NOMO-1 (cell line): ENCODE results near the gene SETD2.
"Not testable (repeated sequence)": the region's sequence is repeated elsewhere in the genome, so short reads cannot be mapped to it uniquely, and the experiment has no call there.

Source experiments
- DNase-seq, 2 experiments: peaks; one replicate each; lab custom pipeline; 2025; ENCODE audit not compliant: unreplicated experiment in 2 of 2; lab: John Stamatoyannopoulos, UW

Gene SETD2

DNA sequence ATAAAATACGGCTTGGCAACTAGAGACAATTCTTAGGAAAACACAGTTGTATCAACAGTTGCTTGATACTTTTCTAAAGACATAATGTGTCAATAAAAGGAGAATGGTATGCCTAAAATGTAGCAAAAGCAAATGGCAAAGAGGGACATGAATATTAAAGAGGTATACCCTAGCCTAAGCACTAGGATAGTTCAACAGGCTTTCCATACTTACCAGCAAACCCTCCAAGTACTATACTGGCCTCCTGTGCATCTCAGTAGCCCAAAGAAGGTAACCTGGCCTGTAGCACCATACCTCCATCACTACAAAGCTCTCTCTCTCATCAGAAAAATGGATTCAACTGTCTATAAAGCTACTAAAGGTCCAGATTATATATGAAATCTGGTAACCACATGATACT is 7.5 kb downstream of the SETD2 start:
- no peak for DNase-seq

DNA sequence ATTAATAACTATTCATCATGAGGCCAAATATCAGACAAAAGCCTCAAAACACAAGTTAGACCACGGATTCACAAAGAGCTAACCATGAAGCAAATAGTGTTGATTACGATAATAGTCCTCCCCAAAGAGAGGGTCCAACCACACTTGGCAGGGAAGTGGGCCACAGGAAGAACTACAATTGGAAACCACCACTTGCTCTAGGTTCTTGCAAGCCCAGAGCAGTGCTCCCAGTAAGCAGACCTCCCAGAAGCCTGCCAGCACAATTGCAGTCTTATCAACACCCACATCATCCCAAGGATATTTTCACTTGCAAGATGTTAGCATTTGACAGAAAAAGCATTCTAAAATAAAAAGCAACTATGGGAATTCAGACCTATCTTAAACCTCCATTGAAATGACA is 11.3 kb downstream of the SETD2 start:
- DNase-seq, result no peak

DNA sequence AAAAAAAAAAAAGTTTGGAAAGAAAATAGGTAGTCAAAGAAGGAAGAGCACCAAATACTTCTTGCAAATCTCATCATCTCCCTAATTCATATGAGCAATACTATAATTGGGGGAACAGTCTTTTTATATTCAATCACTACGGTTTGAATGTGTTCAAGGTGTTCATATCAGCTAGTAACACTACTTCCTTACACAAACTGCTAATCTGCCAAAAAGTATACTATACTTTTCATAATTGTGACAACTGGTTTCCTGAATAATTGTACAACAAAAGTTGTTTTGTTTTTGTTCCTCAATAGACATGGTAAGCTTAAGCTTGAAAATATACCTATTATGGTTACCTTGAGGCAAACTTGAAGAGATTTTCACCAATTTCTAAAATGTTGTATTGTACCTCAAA is 12.1 kb downstream of the SETD2 start:
- no peak for DNase-seq

DNA sequence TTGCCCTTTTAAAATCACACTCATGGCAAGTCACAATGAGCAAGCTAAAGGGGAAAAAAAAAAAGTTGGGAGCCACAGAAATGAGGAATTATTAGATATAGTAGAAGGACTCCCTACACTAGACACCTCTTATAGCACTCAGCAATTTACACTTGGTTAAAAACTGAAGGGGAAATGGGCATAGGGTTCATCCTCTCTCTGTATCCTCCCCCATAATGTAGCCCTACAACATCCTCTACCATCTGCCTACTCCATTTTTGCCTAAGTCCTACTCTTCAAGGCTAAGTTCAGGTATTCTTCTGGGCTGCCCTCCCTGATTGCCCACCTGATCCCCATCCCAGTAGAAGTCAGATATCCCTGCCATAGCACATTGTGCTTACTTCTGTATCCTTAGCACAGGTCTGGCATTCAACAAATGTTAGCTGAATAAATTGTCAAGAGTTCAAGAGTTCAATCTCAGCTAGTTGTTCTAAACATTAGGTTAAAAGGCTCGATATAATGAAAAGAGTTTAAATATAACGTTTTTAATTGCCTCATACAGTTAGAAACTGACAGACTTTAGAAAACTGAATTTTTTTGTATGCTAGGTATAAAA is 14.5 kb downstream of the SETD2 start:
- DNase-seq, result no peak

DNA sequence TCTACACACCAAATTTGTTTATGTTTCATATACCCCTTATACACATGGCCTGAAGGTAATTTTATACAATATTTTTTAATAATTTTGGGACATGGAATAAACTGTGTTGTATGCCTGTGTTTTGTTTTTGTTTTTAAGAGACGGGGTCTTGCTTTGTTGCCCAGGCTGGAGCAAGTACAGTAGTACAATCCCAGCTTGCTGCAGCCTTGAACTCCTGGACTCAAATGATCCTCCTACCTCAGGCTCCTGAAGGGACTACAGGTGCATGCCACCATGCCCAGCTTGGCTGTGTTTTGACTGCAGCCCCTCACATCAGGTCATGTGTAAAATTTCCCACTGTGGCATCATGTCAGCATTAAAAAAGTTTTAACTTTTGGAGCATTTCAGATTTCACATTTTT is 18.6 kb downstream of the SETD2 start:
- no peak for DNase-seq

DNA sequence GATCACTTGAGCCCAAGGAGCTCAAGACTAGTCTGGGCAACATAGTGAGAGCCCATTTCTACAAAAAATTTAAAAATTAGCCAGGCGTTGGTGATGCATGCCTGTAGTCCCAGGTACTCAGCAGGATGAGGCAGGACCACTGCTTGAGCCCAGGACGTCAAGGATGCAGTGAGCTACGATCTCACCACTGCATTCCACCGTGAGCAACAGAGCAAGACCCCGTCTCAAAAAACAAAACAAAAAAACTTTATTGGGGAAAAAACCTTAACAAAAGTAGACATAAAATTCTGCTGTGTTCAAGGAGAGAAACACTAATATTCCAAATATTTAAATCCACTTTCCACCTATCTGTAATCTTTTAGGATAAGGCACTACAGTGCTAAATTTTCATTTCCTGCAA is 20.8 kb downstream of the SETD2 start:
- DNase-seq, result no peak

DNA sequence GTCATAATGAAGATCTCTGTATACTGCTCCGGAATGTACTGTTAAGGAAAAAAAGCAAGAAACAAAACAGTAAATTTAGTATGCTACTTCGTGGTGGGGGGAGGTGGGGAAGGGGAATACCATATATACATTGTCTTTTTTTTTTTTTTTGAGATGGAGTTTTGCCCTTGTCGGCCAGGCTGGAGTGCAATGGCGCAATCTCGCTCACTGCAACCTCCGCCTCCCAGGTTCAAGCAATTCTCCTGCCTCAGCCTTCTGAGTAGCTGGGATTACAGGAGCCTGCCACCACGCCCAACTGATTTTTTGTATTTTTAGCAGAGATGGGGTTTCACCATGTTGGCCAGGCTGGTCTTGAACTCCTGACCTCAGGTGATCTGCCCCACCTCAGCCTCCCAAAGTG is 21.4 kb downstream of the SETD2 start:
- DNase-seq, result not testable (repeated sequence)

DNA sequence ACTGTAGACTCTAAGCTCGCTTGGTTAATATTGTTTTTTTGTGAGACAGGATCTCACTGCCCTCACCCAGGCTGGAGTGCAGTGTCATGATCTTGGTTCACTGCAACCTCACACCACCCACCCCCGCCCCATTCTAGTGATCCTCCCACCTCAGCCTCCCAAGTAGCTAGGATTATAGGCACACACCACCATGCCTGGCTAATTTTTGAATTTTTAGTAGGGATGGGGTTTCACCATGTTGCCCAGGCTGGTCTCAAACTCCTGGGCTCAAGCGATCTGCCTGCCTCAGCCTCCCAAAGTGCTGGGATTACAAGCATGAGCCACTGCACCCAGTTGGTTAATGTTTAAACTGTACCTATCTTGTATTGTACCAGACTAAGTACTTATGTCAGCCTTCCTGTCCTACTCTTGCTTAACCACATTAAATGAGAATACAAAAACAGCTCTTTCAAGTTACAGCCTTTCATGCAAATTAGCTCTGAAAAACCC is 22.9 kb downstream of the SETD2 start:
- DNase-seq, result not testable (repeated sequence)

DNA sequence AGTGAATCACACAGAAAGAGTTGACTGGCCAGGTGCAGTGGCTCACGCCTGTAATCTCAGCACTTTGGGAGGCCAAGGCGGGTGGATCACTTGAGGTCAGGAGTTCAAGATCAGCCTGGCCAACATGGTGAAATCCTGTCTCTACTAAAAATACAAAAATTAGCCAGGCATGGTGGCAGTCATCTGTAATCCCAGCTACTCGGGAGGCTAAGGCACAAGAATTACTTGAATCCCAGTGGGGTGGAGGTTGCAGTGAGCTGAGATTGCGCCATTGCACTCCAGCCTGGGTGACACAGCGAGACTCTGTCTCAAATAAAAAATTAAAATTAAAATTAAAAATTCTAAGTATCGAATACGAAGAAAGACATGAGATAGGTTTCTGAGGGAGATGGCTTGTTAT is 23.4 kb downstream of the SETD2 start:
- DNase-seq, result not testable (repeated sequence)

DNA sequence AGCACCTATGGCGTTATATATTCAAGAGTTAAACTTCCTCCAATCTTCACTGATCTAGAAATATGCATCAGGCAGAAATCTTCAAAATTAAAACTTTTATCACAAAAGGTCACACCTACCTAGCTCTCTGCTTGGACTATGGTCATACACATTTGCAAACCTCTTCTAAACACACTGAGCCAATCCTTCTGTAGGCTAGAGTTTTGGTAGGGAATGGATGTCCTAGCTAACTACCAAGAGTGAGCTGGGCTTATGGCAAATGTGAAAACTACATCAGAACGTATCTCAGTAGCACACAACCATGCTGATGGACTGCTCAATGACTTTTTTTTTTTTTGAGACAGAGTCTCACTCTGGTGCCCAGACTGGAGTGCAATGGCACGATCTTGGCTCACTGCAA is 29.6 kb downstream of the SETD2 start:
- no peak for DNase-seq

DNA sequence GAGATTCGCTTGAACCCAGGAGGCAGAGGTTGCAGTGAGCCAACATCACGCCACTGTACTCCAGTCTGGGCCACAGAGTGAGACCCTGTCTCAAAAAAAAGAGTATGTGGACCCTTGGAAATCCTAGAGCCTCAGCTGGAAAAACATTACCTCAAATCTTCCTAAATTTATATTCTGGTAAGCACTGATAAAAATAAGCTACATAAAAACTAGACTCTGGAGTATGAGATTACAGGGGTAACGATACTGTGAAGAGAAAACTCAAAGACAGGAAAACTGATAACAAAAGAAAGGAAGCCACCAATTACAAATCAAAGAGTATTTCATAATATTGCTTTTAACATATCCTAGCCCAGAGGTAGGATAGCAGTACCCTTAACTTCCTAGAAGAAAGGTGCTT is 30.3 kb downstream of the SETD2 start:
- no peak for DNase-seq

DNA sequence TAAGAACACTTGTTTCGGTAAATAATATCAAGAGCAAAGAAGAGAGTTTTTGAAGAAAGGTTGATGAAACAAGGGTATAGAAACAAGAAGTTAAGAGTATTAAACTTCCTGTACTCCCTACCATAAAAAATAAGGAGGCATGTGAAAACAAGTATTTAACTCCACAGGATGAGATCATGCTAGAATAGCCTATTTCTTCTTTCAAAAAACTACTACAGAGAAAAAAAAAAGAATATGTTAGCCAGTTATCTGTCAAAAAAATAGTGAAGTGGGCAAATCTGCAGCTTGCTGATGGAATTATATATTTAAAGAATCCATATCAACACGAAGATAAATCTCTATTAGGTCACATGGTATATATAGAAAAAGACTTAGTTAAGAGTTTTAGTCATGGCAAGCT is 33.4 kb downstream of the SETD2 start:
- no peak for DNase-seq

DNA sequence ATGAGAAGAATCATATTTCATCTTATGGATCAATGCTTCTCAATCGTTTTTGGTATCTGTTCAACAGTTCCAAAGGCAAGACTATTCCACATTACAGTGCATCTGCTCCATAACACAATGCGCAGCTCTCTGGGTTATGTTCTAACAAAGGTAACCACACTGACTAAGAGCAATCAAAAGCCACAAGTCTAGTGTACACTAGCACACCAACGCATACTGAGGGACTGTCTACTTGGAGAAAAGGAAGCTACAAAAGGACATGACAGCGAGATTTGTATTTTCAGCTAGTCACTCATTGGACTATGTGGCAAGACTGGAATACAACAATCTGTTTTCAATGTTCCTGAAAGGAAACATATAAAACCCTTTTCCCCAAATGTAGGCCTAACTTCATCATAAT is 35.8 kb downstream of the SETD2 start:
- DNase-seq, result no peak

DNA sequence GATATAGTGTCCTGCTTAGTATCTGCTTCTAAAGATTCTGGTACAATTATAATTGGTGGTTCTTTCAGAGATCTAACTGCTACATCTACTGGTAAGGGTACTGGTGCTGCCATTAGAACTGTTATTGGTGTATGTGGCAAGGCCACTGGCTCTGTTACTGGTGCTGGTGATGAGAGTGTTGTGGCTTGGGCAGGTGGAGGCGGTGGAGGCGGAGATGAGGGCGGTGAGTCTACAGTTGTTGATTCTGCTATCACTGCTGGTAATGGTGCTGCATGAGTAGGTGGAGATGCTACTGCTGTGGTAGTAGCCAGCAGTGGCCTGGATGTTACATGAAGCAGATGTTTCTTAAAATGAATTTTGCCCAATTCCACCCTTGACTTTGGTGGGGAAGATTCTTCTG is 40.1 kb downstream of the SETD2 start:
- DNase-seq, result no peak

DNA sequence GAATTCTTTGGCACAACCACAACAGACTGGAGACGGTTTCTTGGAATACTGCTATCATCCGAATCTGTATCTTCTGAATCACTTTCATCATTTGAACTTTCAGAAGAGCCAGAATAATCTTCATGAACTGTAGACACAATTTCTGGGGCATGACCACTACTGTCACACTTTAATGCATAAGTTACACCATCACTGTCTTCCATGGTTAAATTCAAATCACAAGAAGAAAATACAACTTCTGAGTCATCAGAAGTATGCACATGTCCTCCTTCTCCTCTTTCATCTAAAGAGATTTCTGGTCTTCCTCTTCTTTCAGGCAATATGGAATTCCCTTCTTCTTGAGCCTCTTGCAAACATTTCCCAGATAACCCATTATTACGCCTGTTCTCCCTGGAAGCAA is 42.5 kb downstream of the SETD2 start:
- no peak for DNase-seq

DNA sequence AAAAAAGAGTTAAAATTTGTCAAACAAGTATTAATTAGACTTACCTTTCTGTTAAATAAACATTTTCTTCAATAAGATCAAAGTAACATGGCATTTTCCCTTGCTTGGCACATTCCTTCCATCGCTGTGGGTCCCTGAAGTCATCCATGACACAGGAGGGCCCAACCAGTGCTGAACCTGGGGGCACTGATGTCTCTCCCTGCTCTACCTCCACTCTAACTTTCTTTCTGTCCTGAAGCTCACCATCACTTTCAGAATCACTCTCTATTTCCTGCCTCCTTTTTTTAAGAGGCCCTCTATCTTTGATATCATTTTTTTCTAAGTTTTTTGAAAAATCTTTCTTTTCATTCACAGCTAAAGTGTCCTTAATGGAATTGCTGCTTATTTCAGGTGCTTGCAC is 43.8 kb downstream of the SETD2 start:
- no peak for DNase-seq

DNA sequence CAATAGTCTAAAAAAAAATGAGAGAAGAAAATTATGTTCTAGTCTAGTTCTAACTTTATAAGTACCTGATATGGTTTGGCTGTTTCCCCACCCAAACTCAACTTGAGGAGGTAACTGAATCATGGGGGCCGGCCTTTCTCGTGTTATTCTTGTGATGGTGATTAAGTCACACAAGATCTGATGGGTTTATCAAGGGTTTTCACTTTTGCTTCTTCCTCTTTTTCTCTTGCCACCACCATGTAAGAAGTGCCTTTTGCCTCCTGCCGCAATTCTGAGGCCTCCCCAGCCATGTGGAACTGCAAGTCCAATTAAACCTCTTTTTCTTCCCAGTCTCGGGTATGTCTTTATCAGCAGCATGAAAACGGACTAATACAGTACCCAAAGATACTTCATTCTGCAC is 44.5 kb downstream of the SETD2 start:
- not testable (repeated sequence) for DNase-seq

DNA sequence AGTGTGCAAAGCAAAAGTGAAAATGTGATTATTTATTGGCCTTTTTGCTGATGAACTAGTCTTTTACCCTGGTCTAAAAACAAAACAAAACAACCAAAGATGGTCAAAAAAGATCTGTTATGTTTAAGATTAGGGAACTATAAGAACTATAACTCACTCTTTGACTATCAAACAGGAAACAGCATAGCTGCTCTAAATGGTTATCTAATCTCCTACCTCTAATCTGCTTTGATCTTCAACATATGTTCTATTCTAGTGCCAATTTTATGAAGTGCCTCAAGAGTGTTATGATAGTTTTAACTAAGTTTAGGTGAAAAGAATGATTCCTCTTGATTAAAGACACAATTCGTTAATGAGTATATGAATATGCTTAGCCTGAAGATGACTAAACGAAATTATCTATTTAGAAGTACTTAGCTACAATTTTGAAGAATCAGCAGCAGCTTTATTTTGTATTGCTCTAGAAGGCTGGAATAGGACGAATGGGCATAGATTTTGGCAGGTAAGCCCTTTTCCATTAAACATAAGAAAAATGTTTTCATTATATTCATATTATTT is 46.0 kb downstream of the SETD2 start:
- DNase-seq, result no peak

DNA sequence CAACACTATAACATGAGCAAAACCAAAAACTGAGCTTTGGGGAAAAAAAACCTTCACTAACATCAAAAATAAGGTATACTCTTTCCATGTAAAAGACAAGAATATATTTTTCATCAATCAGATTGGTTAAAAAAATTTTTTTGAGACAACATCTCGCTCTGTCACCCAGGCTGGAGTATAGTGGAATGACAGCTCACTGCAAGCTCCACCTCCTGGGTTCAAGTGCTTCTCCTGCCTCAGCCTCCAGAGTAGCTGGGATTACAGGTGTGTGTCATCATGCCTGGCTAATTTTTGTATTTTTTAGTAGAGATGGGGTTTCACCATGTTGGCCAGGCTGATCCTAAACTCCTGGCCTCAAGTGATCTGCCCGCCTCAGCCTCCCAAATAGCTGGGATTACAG is 48.4 kb downstream of the SETD2 start:
- not testable (repeated sequence) for DNase-seq

DNA sequence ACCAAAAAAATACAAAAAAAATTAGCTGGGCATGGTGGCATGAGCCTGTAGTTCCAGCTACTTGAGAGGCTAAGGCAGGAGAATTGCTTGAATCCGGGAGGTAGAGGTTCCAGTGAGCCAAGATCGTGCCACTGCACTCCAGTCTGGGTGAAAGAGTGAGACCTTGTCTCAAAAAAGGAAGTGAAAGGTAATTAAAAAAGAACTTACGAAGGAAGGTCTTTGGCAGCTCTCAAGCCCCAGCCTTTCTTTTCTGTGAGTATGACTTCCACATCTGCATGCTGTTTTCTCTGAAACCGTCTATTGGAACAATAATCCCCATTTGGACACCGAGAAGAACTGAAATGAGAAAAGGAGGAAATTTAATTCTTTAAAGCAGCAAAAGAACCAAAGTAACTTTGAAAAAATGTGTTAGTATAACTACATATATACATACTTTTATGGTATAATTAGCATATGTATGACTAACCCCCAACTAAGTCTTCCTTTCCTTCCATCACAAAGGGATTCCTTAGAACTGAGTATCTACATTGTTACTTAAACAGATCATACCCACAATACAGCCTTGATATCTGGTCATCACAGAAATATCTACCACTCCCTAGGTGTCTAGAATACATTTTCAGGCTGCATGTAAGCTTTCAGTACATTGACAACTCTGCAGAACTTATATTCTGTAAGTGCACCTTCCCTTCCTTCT is 50.1 kb downstream of the SETD2 start:
- peak; percentile 27 to 85 for DNase-seq

DNA sequence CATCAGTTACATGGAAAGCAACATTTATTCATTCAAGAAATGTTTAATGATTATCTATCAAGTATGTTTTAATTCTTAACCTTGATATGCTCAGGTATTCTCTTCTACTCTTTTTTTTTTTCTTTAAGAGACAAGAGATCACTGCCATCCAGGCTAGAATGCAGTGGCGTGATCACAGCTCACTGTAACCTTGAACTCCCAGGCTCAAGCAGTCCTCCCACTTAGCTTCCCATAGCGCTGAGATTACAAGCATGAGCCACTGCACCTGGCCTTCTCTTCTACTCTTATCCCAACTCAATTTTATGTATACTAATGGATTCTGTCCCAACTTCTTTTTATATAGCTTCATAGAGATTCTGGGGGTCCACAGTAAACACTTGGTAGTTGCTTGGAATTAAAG is 50.9 kb downstream of the SETD2 start:
- DNase-seq, result no peak

DNA sequence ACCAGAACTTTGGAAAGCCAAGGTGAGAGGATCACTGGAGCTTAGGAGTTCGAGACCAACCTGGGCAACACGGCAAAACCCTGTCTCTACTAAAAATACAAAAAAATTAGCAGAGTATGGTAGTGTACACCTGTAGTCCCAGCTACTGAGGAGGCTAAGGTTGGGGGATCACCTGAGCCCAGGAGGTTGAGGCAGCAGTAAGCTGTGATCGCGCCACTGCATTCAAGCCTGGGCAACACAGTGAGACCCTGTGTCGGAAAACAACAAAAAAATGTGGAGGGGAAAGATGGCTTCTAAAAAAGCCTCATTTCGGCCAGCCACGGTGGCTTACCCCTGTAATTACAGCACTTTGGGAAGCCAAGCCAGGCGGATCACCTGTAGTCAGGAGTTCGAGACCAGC is 54.5 kb downstream of the SETD2 start:
- DNase-seq, result no peak
